ENCODE measurements around the gene FUOM. TPM values are rescaled to one million over a fixed set of nuclear protein-coding genes. Genes with fewer than 3 reads are reported as not detected.

The FUOM gene
- total and polyA plus RNA-seq, 2 donors (not counting 3 experiments of a cell fraction or from before 2014, with no cell fraction given): 17.4 to 33.9 TPM

DNA sequence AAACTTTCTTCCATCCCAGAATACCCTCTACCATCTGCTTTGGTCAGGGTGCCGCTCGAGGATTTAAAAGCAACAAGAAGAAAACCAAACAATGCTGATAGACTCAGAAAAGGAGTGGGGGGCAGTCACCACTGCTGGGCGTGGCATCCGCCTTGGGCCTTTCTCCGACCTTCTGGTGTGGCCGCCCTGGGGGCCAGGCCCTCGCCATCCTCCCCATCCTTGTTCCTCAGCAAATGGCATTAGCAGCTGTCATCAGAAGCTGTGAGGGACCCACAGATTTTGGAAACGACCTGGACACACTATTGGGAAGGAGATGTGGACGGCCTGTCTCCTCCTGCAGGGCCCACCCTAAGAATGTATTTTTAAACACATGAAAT is 45.1 kb downstream of the FUOM start:
- Histone ChIP-seq H4K20me1 (replicated peaks; ENCODE audit: control insufficient read depth, extremely low read depth, insufficient read depth, low read length) (no peaks in the 10 kb centered on the region), H3K4me3 (replicated peaks in 1 of 3; ENCODE audit: insufficient read depth in 1 of 3, low read depth in 1 of 3, low read length in 3 of 3) (no peak overlapping the region), H2AFZ (ENCODE audit: low read depth, low read length) (no peak overlapping the region), H3K79me2 (ENCODE audit: control insufficient read depth, insufficient read depth, low read length) (peaks cover 7% of the 10 kb centered on the region), H3K9ac (replicated peaks; ENCODE audit: extremely low read depth, insufficient read depth, low read length) (no peak overlapping the region), H3K27me3 (ENCODE audit: control insufficient read depth in 2 of 2, insufficient read depth in 2 of 2, low read length in 2 of 2) (no peaks in the 10 kb centered on the region), H3K4me2 (ENCODE audit: insufficient read depth, low read length) (no peak overlapping the region), H3K27ac (ENCODE audit: insufficient read depth, low read depth, low read length) (no peak overlapping the region), H3K36me3 (ENCODE audit: control insufficient read depth in 2 of 2, extremely low read depth in 1 of 2, insufficient read depth in 2 of 2, low read length in 2 of 2) (peaks cover 3 to 5% of the 10 kb centered on the region in 2 experiments), H3K4me1 (ENCODE audit: control insufficient read depth, extremely low read depth, insufficient read depth, low read length) (peaks cover 4% of the 10 kb centered on the region), H3K9me3 (replicated peaks; ENCODE audit: control insufficient read depth, insufficient read depth, low read length) (no peaks in the 10 kb centered on the region), H3K9me1 (replicated peaks; ENCODE audit: control insufficient read depth, extremely low read depth, insufficient read depth, low read length) (no peaks in the 10 kb centered on the region)
- DNase-seq (ENCODE audit: low read depth, low spot score) (no peak), FAIRE-seq (no peak)
- dilution Hi-C loops (cut with MboI; ENCODE audit: extremely low pct_ligation_motif_present, low sequenced_read_pairs): no loop called here
- no peak for TF ChIP-seq GATA2 (IDR thresholded peaks at IDR 0.05; ENCODE audit: insufficient read depth, insufficient read length, low read depth, low read length)
- TF ChIP-seq, protein P1, sequence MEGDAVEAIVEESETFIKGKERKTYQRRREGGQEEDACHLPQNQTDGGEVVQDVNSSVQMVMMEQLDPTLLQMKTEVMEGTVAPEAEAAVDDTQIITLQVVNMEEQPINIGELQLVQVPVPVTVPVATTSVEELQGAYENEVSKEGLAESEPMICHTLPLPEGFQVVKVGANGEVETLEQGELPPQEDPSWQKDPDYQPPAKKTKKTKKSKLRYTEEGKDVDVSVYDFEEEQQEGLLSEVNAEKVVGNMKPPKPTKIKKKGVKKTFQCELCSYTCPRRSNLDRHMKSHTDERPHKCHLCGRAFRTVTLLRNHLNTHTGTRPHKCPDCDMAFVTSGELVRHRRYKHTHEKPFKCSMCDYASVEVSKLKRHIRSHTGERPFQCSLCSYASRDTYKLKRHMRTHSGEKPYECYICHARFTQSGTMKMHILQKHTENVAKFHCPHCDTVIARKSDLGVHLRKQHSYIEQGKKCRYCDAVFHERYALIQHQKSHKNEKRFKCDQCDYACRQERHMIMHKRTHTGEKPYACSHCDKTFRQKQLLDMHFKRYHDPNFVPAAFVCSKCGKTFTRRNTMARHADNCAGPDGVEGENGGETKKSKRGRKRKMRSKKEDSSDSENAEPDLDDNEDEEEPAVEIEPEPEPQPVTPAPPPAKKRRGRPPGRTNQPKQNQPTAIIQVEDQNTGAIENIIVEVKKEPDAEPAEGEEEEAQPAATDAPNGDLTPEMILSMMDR (IDR thresholded peaks at IDR 0.05; ENCODE audit: extremely low read depth in 1 of 2, insufficient read depth in 1 of 2, low read depth in 1 of 2, low read length in 2 of 2): no peak
- intact Hi-C loops (cut with micrococcal nuclease): no loop called here
- CTCF ChIA-PET: interaction anchor here (3.6 kb wide), 1 partner anchor 12 kb away, joined by 13 read pairs; no protein-coding TSS in a partner anchor
- BruUV-seq (replicated peaks): no TSS peak
- POLR2A ChIA-PET: no interaction called here

DNA sequence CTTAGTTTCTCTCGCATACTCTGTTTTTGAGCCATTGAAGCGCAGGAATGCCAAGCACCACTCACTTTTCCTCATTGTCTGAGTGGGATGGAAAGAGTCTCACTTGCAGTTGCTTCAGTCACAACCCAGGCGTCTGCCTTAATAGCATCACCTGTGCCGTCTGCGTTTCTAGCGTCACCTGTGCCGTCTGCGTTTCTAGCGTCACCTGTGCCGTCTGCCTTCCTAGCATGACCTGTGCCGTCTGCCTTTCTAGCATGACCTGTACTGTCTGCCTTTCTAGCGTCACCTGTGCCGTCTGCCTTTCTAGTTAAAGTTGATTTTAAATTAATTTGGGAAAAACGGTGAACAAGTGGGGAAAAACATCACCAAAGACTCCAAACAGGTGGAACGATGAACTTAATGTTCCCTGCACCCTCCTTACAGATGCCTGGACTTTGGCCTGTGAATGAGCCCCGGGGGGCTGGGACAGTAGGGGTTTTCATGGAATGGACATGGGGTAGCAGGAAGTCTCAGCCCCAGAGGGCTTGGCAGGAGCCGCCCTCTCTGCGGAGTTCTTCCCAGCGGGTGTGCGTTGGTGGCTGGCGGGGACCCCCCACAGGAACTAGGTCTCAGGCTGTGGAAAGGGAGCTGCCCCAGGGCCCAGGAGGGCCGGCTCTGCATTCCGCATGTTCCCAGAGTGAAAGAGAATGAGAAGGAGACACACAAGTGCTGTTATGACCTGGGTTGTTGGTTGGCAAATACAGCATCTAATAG is 45.6 kb downstream of the FUOM start:
- dilution Hi-C loops (cut with MboI; ENCODE audit: extremely low pct_ligation_motif_present, low sequenced_read_pairs): no loop called here
- CTCF ChIA-PET: no interaction called here
- Histone ChIP-seq H3K36me3 (ENCODE audit: control insufficient read depth in 2 of 2, extremely low read depth in 1 of 2, insufficient read depth in 2 of 2, low read length in 2 of 2) (peaks cover 3 to 5% of the 10 kb centered on the region in 2 experiments), H3K4me3 (replicated peaks in 1 of 3; ENCODE audit: insufficient read depth in 1 of 3, low read depth in 1 of 3, low read length in 3 of 3) (no peak overlapping the region), H4K20me1 (replicated peaks; ENCODE audit: control insufficient read depth, extremely low read depth, insufficient read depth, low read length) (no peaks in the 10 kb centered on the region), H3K27ac (ENCODE audit: insufficient read depth, low read depth, low read length) (no peak overlapping the region), H3K79me2 (ENCODE audit: control insufficient read depth, insufficient read depth, low read length) (peaks cover 12% of the 10 kb centered on the region), H3K27me3 (ENCODE audit: control insufficient read depth in 2 of 2, insufficient read depth in 2 of 2, low read length in 2 of 2) (no peaks in the 10 kb centered on the region), H3K9ac (replicated peaks; ENCODE audit: extremely low read depth, insufficient read depth, low read length) (no peak overlapping the region), H2AFZ (ENCODE audit: low read depth, low read length) (no peak overlapping the region), H3K9me3 (replicated peaks; ENCODE audit: control insufficient read depth, insufficient read depth, low read length) (no peaks in the 10 kb centered on the region), H3K4me1 (ENCODE audit: control insufficient read depth, extremely low read depth, insufficient read depth, low read length) (peaks cover 7% of the 10 kb centered on the region), H3K4me2 (ENCODE audit: insufficient read depth, low read length) (no peak overlapping the region), H3K9me1 (replicated peaks; ENCODE audit: control insufficient read depth, extremely low read depth, insufficient read depth, low read length) (no peaks in the 10 kb centered on the region)
- intact Hi-C loops (cut with micrococcal nuclease): no loop called here
- DNase-seq (ENCODE audit: low read depth, low spot score) (no peak), FAIRE-seq (no peak)
- BruUV-seq (replicated peaks): no TSS peak
- TF ChIP-seq, protein P1 (IDR thresholded peaks at IDR 0.05; ENCODE audit: extremely low read depth in 1 of 2, insufficient read depth in 1 of 2, low read depth in 1 of 2, low read length in 2 of 2): no peak
- no peak for TF ChIP-seq POLR2A (IDR thresholded peaks at IDR 0.05; ENCODE audit: low read depth, low read length)
- TF ChIP-seq EZH2 (IDR thresholded peaks at IDR 0.05; ENCODE audit: borderline replicate concordance, low read depth, low read length, severe bottlenecking): no peak
- TF ChIP-seq POLR2AphosphoS5 (IDR thresholded peaks at IDR 0.05; ENCODE audit: insufficient read depth, low read depth, low read length): no peak
- no peak for TF ChIP-seq FOS (IDR thresholded peaks at IDR 0.05; ENCODE audit: borderline replicate concordance, insufficient read depth, low read length)
- no peak for TF ChIP-seq MYC (IDR thresholded peaks at IDR 0.05; ENCODE audit: low read depth, low read length)
- no peak for TF ChIP-seq GATA2 (IDR thresholded peaks at IDR 0.05; ENCODE audit: insufficient read depth, insufficient read length, low read depth, low read length)
- TF ChIP-seq, protein P2, sequence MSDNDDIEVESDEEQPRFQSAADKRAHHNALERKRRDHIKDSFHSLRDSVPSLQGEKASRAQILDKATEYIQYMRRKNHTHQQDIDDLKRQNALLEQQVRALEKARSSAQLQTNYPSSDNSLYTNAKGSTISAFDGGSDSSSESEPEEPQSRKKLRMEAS (IDR thresholded peaks at IDR 0.05; ENCODE audit: insufficient read depth, insufficient read length): no peak
- no peak for TF ChIP-seq JUN (IDR thresholded peaks at IDR 0.05; ENCODE audit: borderline replicate concordance, insufficient read depth, insufficient read length, low read depth)
- POLR2A ChIA-PET: no interaction called here

Measured in endothelial cell of umbilical vein (primary cell).